GM21390 (cell line): ENCODE measurements around the gene NTSR1.

Experiments used
- ATAC-seq: cut with Tn5 transposase; IDR thresholded peaks from one replicate; pipeline ENCODE4 v1.9.1; 2021; ENCODE audit not compliant: unreplicated experiment

Gene NTSR1

GRCh38 chr20:62707276-62707920, 1.2 kb upstream of the NTSR1 start:
- ATAC-seq: no peak

- no peak for ATAC-seq
Measured at GRCh38 chr20:62707921-62708521, 615 bp upstream of the NTSR1 start.

GRCh38 chr20:62709537-62709905, 885 bp downstream of the NTSR1 start:
- ATAC-seq: no peak

DNA sequence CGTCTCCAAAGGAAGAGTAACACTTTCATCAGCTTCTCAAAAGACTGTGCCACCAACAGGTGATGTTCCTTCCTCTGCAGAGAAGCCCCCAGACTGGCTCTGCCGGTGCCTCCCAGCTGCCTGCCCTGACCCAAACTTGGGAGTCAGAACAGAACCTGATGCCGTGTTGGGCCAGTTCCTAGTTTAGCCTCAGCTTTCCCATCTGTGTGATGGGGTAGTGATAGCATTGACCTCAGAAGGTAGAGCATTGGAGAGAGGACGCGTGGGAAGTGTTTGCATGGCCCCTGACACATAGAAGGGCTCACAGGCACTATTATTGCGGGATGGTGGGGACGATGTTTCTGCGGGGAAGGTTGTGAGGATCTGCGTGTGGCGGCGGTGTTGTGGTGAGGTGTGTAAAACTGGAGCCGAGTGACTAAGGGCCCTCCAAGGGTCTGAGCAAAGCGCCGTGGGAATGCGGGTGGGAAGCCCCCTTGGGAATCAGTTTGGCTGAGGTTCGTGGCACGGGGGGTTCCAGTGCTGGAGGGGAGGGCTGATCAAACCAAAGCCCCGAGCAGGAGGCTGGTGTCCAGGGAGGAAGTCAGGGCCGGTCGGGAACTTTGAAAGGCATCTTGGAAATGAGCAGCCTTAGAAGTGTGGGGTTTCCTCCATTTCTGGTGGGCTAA, 1.7 kb downstream of the NTSR1 start:
- ATAC-seq: no peak

DNA sequence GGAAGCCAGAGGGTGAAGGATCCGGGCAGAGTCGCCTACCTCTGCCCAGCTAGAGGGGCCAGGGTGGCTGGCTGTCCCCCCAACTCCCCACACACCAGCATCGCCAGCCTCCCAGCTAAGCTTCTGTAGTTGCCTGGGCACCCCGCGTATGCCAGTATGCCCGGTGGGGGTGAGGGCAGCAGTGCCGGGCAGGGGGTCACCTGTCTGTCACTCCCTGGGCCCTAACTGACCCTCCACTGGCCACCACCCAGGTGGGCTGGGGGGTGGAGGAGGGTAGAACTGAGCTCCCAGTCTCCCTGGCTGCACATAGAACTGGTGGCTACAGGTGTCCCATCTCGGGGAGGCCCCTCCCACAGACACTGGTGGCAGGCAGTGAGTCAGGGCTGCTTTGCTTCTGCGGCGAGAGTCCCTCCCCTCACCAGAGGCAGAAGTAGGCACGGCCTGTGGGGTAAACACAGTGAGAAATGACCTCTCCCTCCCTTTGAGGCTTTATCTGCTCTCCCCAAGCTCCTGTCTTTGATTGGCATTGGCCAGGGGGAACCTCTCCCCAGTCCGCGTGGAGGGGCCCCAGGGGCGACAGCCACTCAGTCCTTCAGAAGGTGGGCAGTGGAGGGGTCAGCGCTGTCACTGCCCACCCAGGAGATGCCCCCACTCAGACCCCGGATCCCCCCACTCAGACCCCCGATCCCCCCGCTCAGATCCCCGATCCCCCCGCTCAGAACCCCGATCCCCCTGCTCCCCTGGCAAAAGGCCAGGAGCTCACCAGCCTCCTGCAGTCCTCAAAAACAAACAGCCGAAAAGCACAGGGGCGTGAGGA, 2.5 kb downstream of the NTSR1 start:
- no peak for ATAC-seq

DNA sequence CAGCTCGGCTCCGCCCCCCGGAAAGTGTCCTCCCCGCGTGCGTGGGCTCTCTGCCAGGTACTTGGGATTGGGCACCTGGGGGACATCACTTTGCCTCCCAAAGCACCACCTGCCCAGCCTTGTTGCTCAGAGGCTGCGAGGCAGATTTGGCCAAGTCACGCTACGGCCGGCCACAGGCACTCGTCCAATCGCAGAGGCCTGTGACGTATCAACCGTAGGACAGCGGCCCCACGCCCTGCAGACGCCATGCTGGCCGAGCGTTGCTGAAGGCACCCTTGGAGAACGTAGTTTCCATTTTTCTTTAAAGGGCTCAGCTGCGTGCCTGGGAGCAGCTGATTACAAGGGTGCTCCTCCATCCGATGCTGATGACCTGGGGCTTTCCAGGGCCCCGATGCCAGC, 3.1 kb downstream of the NTSR1 start:
- no peak for ATAC-seq

GRCh38 chr20:62712606-62713005, 4.0 kb downstream of the NTSR1 start:
- ATAC-seq: no peak

- ATAC-seq: no peak
Measured at GRCh38 chr20:62714006-62714405, 5.4 kb downstream of the NTSR1 start.

DNA sequence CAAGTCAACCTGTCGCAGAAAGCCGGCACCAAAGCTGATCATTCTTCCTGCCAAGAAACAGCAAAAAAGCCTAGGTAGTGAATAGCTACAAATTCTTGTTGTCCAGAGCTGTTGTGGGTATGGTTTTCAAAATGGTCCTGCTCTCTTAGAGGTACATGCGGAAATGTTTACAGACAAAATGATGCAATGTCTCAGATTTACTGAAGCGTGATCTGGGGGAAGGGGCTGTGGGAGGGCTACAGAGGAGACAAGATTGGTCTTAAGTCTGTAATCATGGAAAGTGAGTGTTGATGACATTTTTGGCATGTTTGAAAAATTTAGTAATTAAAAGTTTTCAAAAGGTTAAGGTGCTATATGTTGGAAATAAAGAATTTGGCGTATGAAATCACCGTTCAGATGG, 6.2 kb downstream of the NTSR1 start:
- ATAC-seq: no peak

DNA sequence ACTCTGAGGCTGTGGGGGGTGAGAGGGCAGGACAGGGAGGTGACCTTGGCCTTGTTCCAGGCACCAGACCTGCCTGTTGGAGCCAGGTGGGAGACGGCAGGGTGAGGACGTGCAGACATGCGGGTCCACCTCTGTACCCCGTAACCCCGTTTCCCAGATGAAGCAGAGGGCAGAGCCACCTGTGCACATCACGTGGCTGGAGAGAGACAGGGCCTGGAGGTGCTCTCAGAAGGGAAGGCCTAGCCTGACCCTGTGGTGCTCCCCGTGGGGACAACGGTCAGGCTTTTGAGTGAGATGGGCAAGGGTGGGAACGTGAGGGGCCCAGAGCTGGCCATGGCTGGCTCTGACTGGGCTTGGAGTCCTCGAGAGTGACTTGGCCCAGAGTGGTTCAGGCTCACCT, 6.6 kb downstream of the NTSR1 start:
- ATAC-seq: no peak

DNA sequence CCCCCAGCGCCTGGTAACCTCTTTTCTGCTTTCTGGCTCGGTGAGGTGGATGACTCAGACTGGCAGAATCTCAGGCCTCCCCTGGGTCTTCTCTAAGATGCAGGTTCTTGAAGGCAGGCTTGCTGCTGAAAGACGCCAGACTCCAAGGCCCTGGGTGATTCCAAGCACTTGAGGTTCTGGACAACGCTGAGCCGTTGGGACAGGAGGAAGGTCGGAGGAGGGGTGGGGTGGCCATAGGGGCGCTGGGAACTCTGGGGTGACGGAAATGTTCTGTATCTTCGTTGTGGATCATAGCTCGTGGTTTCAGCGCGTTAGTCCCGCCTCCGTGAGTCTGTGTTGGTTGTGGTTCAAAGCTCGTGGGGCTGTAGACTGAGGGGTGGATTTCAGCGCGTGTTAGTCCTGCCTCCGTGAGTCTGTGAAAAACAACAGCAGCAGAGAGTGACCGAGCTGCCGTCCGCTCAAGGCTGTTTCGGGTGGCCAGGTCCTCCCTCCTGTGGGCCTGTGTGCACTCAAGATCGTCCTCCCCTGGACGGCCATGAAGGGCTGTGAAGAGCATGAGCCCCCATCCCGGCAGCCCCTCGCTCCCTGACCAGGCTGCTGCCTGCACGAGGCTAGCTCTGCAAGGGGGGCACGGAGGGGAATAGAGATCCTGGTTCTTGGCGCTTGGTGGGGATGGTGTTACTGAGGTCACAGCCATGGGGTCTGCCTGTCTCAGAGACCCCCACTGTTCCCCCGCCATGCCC, 7.7 kb downstream of the NTSR1 start:
- ATAC-seq: no peak

DNA sequence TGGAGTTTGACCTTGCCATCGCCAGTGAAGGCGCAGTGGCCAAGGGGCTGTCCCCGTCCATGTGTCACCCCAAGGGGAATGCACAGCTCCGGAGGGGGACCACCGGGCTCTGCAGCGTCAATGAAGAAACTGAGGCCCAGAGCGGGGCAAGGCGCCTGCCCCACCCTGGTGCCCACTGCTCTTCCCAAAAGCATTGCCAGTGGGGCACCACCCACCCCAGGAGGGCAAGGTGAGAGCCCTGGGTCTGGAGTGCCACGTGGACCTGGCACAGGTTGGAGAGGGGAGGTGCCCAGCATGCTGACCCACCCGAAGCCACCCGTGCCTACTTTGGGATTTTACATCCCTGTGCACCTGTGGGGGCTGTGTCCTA, 8.3 kb downstream of the NTSR1 start:
- ATAC-seq: no peak

- ATAC-seq: no peak
Measured at GRCh38 chr20:62717933-62718332, 9.3 kb downstream of the NTSR1 start.

DNA sequence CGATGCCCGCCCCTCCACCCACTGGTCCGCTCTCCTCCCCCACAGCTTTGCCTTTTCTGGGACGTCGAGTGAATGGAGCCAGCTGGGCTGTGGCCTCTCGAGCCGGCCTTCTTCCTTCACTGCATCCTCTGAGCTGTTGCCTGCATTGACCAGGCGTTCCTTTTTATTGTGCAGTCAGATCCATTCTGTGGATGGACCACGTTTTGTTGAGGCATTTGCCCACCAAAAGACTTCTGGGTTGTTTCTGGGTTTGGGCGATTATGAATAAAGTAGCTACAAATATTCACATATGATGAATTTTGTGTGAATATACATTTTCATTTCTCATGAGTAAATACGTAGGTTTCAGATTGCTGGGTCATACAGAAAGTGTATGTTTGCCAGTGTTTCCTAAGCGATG, 9.9 kb downstream of the NTSR1 start:
- ATAC-seq: no peak

GRCh38 chr20:62719250-62719935, 10.8 kb downstream of the NTSR1 start:
- no peak for ATAC-seq

DNA sequence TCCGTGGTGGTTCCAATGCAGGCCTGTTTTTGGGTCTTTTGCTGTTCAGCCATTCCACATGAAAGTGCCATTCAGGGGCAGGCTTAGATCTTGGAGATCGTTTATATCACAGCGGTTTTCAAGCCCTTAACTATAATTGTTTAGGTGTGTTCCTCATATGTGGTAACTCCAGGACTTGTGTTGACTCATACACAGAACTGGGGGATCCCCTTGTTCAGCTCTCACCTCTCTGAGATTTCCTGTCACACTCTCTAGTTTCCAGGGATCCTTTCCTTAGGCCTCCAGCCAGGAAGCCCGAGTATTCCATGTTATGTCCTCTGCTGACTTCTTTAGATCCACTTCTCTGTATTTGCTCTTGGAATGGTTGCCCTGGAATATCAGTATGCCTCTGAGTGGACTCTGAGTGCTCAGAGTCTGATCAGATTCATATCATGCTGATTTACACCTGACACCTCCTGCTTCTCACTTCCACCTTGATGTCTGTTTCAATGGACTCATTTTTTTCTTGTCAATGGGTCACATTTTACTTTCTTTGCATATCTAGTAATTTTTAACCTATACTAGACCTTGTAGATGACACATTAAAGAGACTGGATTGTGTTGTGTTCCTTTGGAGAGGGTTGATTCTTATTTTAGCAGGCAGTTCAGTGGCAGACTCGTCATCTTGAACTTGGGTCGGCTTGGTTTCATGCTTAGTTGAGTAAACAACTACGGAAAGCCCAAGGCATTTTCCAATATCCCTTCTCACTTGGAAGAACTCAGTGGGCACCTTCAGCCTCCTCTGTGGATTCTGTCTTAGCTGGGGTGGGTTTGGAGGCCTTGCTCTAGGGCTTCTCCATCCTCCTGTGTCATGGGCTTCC, 13.1 kb downstream of the NTSR1 start:
- no peak for ATAC-seq

GRCh38 chr20:62722627-62723026, 14.0 kb downstream of the NTSR1 start:
- ATAC-seq: no peak

DNA sequence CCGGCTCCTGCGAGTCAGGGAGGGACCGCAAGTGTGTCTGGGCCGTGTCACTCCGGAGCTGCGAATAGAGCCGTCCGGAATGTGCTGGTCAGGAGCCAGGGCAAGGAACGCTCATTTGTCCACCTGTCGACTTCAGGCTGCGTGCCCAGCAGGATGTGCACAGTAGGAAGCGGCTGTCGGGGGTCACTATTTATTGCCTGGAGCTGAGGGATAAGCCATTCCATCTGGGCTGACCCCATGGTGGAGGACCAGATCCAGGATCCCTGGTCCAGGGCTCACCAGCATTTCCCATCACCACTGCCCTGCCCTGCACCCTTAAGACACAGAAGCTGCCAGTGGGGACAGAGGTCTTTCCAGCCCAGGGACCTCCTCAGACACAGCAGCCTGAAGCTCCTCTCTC, 14.7 kb downstream of the NTSR1 start:
- no peak for ATAC-seq

DNA sequence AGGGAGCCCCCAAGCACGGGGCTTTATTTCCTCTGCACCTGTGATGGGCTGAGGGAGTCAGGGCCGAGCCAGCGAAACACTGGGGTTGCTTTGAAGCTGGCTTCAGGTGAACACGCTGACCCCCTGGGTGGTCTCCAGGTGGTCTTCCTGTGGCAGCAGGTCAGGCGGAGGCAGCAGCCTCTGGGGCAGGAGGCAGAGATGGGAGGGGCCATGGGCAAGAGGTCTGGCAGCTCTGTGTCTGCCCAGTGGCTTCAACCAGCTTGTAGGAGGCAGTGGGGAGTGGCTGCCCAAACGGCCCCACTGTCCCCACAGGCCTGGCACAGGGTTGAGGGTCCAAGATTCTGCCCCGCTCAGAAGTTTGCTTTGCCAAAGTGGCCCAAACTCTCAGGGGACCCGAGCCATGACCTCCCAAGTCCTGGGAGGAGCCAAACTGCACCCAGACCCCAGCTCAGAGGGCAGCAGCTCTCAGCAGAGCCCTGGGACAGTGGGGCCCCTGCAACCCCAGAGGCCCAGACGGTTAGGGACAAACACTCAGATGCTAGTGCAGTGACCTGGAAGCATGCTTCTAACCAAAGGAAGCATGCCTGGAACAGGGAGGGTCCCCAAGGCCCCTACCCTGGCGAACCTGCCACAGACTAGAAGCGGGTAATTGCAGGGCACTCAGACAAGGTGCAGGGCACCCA, 15.3 kb downstream of the NTSR1 start:
- no peak for ATAC-seq
